ENCODE measurements around the gene IQSEC1.
A peak's percentile ranks its signal among the peaks of the same experiment; 100 is the strongest.

IQSEC1 gene

GRCh38 chr3:13013994-13014754 is 59.1 kb downstream of the IQSEC1 start:
- DNase-seq = no peak

GRCh38 chr3:13013566-13013965 is 59.7 kb downstream of the IQSEC1 start:
- no peak for DNase-seq

GRCh38 chr3:13013151-13013561 is 60.1 kb downstream of the IQSEC1 start:
- DNase-seq = no peak

GRCh38 chr3:13012221-13012691 is 61.0 kb downstream of the IQSEC1 start:
- DNase-seq = peak; percentile 14

GRCh38 chr3:13011573-13012220 is 61.5 kb downstream of the IQSEC1 start:
- DNase-seq = peak; percentile 43

- no peak for DNase-seq
Measured at GRCh38 chr3:13010780-13011572, 62.3 kb downstream of the IQSEC1 start.

- DNase-seq = no peak
Measured at GRCh38 chr3:13009946-13010315, 63.3 kb downstream of the IQSEC1 start.

- no peak for DNase-seq
Measured at GRCh38 chr3:13009132-13009945, 63.9 kb downstream of the IQSEC1 start.

GRCh38 chr3:13008155-13008995 is 64.9 kb downstream of the IQSEC1 start:
- DNase-seq = no peak

GRCh38 chr3:13007251-13007941 is 65.8 kb downstream of the IQSEC1 start:
- no peak for DNase-seq

GRCh38 chr3:13006216-13006990 is 66.8 kb downstream of the IQSEC1 start:
- no peak for DNase-seq

- DNase-seq = no peak
Measured at GRCh38 chr3:13005301-13005700, 67.9 kb downstream of the IQSEC1 start.

- DNase-seq = no peak
Measured at GRCh38 chr3:13004376-13004775, 68.9 kb downstream of the IQSEC1 start.

GRCh38 chr3:13003608-13004007 is 69.6 kb downstream of the IQSEC1 start:
- DNase-seq = no peak

GRCh38 chr3:13002398-13003124 is 70.7 kb downstream of the IQSEC1 start:
- DNase-seq = no peak

- no peak for DNase-seq
Measured at GRCh38 chr3:12999147-13000140, 73.8 kb downstream of the IQSEC1 start.

- no peak for DNase-seq
Measured at GRCh38 chr3:12998648-12999047, 74.6 kb downstream of the IQSEC1 start.

- no peak for DNase-seq
Measured at GRCh38 chr3:12997387-12997786, 75.8 kb downstream of the IQSEC1 start.

Data from NCI-H510A treated with DMSO at 0.1 percent for 48 hours (cell line).